Measurements from ENCODE around the gene RNF213. TPM values are rescaled to one million over a fixed set of nuclear protein-coding genes. Genes with fewer than 3 reads are reported as not detected.

RNF213 gene
- total RNA-seq, 1 experiment from 2014 or later: 44.5 TPM

DNA sequence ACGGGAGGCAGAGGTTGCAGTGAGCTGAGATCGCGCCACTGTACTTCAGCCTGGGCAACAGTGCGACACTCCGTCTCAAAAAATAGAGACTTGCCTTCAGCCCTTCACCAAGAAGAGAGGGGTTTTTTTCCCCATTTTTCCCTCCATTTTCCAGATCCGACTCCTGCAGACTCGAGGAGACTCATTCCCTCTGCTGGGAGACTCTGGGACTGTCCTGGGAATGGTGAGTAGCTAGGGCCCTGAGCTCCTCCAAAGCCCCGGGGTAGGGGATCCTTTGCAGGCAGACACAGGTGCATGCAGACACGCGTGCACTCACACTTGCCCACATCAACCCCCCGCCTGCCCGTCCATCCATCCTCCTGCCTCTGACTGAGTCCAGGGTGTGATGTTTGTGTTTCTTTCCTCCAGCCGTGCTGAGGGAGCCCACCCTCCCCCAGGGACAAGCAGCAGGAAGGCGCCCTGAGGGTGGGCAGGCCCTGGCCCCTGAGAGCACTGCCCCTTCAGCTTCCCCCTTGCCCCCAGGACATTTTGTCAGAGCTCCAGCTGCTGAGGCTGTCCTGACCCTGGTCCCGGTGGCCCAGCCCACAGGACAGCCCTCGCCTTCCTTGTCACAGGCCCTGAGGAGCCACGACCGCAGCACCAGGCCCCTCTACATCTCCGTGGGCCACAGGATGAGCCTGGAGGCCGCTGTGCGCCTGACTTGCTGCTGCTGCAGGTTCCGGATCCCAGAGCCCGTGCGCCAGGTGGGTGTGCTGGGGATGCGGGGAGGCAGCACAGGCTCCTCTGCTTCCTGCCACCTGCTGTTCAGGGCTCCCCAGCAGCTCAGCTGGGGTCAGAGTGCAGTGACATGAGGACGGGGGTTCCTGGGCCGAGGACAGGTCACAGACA lies 164.5 kb downstream of the RNF213 start:
- Histone ChIP-seq H3K9ac (ENCODE audit: low read length) (no peak overlapping the region), H3K27ac (ENCODE audit: low read depth, low read length) (no peak overlapping the region), H3K9me3 (ENCODE audit: control insufficient read depth in 1 of 2, insufficient read depth in 1 of 2, low read depth in 1 of 2, low read length in 2 of 2) (no peaks in the 10 kb centered on the region), H3K9me2 (ENCODE audit: insufficient read depth) (no peaks in the 10 kb centered on the region), H3K4me3 (replicated peaks in 1 of 2; ENCODE audit: low read depth in 1 of 2, low read length in 2 of 2) (no peak overlapping the region), H3K36me3 (ENCODE audit: control insufficient read depth in 1 of 2, insufficient read depth in 2 of 2, low read length in 2 of 2) (no peaks in the 10 kb centered on the region), H3K27me3 (ENCODE audit: insufficient read depth, low read length) (no peaks in the 10 kb centered on the region), H3K4me2 (ENCODE audit: low read length) (no peak overlapping the region), H4K20me1 (ENCODE audit: insufficient read depth) (no peaks in the 10 kb centered on the region), H3K79me2 (ENCODE audit: insufficient read depth, low read length) (no peaks in the 10 kb centered on the region), H2AFZ (ENCODE audit: low read depth, low read length, poor library complexity, severe bottlenecking) (no peak overlapping the region), H3K4me1 (ENCODE audit: control insufficient read depth in 1 of 2, insufficient read depth in 2 of 2, low read length in 2 of 2) (no peaks in the 10 kb centered on the region)
- DNase-seq (ENCODE audit: low read depth, low spot score) (no peak), ATAC-seq (no peak)
- POLR2A ChIA-PET: no interaction called here
- BruUV-seq (replicated peaks): no TSS peak
- TF ChIP-seq CEBPB (IDR thresholded peaks at IDR 0.05; ENCODE audit: low read depth) (no peak), TCF7L2 (IDR thresholded peaks at IDR 0.05; ENCODE audit: borderline replicate concordance, extremely low read depth, insufficient read depth, insufficient read length) (no peak), POLR2A (IDR thresholded peaks at IDR 0.05; ENCODE audit: borderline replicate concordance, extremely low read depth, insufficient read depth, insufficient read length) (no peak), ZNF274 (IDR thresholded peaks at IDR 0.05; ENCODE audit: low read depth, low read length) (no peak), ZFX (IDR thresholded peaks at IDR 0.05) (no peak)
- TF ChIP-seq, protein P1, sequence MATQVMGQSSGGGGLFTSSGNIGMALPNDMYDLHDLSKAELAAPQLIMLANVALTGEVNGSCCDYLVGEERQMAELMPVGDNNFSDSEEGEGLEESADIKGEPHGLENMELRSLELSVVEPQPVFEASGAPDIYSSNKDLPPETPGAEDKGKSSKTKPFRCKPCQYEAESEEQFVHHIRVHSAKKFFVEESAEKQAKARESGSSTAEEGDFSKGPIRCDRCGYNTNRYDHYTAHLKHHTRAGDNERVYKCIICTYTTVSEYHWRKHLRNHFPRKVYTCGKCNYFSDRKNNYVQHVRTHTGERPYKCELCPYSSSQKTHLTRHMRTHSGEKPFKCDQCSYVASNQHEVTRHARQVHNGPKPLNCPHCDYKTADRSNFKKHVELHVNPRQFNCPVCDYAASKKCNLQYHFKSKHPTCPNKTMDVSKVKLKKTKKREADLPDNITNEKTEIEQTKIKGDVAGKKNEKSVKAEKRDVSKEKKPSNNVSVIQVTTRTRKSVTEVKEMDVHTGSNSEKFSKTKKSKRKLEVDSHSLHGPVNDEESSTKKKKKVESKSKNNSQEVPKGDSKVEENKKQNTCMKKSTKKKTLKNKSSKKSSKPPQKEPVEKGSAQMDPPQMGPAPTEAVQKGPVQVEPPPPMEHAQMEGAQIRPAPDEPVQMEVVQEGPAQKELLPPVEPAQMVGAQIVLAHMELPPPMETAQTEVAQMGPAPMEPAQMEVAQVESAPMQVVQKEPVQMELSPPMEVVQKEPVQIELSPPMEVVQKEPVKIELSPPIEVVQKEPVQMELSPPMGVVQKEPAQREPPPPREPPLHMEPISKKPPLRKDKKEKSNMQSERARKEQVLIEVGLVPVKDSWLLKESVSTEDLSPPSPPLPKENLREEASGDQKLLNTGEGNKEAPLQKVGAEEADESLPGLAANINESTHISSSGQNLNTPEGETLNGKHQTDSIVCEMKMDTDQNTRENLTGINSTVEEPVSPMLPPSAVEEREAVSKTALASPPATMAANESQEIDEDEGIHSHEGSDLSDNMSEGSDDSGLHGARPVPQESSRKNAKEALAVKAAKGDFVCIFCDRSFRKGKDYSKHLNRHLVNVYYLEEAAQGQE (IDR thresholded peaks at IDR 0.05; ENCODE audit: low read depth): no peak
- TF ChIP-seq, protein P2, sequence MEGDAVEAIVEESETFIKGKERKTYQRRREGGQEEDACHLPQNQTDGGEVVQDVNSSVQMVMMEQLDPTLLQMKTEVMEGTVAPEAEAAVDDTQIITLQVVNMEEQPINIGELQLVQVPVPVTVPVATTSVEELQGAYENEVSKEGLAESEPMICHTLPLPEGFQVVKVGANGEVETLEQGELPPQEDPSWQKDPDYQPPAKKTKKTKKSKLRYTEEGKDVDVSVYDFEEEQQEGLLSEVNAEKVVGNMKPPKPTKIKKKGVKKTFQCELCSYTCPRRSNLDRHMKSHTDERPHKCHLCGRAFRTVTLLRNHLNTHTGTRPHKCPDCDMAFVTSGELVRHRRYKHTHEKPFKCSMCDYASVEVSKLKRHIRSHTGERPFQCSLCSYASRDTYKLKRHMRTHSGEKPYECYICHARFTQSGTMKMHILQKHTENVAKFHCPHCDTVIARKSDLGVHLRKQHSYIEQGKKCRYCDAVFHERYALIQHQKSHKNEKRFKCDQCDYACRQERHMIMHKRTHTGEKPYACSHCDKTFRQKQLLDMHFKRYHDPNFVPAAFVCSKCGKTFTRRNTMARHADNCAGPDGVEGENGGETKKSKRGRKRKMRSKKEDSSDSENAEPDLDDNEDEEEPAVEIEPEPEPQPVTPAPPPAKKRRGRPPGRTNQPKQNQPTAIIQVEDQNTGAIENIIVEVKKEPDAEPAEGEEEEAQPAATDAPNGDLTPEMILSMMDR (IDR thresholded peaks at IDR 0.05 in 2 of 3, conservative IDR thresholded peaks at IDR 0.05 in 1 of 3; ENCODE audit: borderline replicate concordance in 1 of 3, insufficient read depth in 1 of 3, low read depth in 2 of 3, low read length in 2 of 3): peak in 1 of 3 experiments; percentile 15; a peak in 1 of 6 replicates
- CTCF ChIA-PET: interaction anchor here (1.0 to 1.6 kb wide), 4 partner anchors 475 to 563 kb away, joined by 3 to 4 read pairs (median 4); no protein-coding TSS in a partner anchor
- intact Hi-C loops (cut with micrococcal nuclease): no loop called here
- RAD21 ChIA-PET (ENCODE audit: low non-redundant PET in 1 of 2, low total read pairs in 2 of 2, uncharacterized antibody in 2 of 2, unreplicated experiment in 2 of 2): no interaction called here
